ENCODE data around the gene MED15.

Gene MED15

DNA sequence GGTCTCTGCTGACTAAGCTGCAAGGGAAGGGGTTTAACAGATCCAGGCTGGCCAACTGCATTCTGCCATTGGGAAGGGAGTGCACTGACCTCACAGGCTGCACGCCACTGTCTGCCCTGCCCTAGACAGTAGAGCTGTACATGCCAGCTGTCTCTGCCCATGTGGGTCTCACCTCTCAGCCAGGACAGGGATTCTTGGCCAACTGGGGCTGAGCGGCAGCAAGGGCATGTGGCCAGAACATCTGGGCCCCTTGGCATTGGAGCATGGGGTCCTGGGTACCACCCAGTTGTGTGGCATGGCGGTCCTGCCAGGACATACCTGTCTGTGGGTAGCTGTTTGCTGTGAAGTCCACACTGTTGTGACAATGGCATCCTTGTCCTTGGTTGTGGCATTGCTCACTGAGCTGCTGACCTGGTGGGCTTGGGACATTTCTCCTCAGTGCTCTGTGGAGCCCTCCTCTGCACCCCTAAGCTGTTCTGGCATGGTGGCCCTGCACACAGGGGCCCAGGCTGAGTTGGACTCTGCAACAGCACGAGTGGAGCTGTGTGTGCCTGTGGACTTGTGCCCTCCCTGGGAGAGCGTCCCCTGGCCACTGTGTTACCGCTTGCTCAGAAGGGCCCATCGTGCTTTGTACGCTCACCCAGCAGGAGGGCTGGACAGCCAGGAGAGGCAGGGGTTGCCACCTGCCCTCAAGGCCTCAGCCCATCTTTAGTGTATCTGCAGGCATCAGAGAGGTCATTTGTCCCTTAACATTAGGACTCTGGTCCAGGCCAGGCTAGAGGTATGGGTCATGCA is 46.7 kb downstream of the MED15 start:
- DNase-seq, result no peak

DNA sequence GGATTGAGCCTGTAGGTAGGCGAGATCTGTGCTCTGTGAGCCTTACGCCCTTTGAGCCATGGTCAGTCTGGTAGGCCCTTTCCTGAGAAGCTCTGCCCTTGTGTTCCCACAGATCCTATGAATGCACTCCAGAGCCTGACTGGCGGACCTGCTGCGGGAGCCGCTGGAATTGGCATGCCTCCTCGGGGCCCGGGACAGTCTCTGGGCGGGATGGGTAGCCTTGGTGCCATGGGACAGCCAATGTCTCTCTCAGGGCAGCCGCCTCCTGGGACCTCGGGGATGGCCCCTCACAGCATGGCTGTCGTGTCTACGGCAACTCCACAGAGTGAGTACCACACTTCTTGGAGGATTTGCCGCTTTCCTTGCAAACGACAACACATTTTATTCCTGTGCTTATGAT is 47.4 kb downstream of the MED15 start:
- DNase-seq, result no peak

DNA sequence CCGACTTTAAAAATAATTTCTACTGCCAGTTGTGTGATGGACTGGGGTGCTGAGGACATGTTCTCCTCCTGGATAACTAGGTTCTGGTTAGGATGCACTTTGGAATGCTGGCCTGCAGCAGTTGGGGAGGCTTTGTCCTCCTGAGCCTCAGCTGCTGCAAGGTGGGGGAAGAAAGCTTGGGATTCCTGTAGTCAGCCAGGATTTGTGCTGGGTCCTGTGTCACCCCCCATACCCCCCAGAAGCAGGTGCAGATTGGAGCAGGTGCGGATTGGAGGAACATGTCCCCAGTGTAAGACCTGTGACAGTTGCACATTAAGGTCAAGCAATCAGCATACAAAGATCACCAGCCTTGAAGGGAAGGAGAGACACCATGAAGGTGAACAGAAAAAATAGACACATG is 51.1 kb downstream of the MED15 start:
- no peak for DNase-seq

DNA sequence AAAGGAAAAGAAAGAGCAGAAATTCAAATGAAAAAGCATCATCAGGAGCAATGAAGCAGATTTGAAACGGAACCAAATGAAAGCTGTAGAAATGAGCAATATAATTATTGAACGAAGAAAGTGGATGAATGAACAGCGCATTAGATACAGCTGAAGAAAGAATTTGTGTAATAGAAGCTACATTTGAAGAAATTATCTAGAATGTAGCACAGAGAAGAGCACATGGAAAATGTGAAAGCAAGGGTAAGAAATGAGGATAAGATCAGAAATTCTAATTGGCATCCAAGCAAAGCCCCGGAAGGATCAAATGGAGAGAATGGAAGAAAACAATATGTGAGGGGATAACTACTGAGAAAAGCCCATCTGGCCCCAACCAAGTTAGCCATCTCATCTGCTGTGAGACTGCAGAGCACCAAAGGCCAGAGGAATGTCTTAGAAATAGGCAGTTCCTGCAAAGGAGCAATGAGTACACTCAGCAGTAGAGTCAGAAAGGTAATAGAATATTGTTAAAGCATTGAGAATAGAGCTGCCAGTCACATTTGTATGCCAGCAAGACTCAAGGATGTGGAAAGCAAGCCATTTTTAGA is 51.9 kb downstream of the MED15 start:
- DNase-seq, result no peak

DNA sequence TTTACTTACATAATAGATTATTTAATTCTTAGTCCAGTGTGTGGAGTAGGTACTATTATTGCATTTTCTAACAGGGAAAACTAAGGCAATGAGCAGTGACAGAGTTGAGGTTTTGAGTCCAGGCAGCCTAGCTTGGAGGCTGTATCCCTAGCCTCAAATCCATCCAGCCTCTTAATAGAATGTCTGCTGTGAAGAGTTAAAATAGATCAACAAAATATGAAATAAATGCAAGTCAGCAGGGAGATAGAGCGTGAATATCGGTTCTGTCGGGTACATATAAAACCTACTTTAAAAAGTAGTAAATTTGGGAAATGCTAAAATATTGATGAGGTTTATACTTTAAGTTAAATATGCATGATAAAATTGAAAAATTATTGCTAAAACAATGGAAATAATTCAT is 53.3 kb downstream of the MED15 start:
- DNase-seq, result no peak

DNA sequence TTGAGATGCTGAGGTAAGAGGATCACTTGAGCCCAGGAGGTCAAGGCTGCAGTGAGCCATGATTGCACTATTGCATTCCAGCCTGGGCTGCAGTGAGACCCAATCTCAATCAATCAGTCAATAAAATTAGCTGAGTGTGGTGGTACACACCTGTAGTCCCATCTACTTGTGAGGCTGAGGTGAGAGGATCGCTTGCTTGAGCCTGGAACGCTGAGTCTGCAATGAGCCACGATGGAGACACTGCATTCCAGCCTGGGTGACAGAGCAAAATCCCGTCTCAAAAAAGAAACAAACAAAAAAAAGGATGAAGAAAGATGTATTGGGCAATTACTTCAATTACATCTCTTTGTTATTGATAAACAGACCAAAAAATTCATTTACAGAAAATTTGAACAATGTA is 54.5 kb downstream of the MED15 start:
- DNase-seq, result no peak

DNA sequence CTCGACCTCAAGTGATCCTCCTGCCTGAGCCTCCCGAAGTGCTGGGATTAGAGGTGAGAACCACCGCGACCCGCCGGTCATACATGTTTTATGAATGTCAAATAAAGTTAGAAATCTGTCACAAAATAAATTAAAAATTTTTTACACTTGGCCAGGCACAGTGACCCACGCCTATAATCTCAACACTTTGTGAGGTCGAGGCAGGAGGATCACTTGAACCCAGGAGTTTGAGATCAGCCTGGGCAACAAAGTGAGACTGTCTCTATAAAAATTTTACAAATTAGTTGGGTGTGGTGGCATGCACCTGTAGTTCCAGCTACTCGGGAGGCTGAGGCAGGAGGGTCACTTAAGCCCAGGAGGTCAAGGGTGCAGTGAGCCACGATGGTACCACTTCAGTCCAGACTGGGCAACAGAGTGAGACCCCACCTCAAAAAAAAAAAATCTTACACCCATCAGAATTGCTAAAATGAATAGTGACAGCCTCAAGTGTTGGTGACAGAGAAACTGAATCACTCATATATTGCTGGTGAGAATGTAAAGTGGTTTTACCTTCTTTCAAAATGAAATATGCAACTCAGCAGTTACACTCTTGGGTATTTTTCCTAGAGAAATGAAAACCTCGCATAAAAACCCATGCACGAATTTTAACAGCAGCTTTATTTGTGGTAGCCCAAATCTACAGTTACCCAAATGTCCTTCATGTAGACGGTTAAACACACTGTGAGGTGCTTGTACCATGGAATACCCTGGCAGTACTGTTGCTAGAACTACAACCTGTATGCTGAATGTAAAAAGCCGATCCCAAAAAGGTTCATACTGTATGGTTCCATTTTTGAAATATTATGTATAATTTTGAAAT is 55.4 kb downstream of the MED15 start:
- no peak for DNase-seq

DNA sequence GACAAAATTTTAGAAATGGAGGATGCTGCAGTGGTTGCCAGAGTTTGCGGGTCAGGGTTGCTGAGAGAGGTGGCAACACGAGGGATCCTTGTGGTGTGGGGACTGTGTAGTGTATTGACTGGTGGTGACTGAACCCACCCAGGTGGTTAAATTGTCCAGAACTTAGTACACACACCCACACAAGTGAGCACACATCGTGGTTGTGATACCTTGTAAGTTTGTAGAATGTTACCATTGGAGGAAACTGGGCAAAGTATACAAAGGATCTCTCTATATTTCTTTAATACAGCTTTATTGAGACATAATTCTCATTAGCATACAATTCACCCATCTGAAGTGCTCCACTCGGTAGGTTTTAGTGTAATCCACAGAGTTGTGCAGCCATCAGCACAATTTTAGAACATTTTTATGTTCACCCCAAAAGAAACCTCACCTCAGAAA is 56.1 kb downstream of the MED15 start:
- no peak for DNase-seq

DNA sequence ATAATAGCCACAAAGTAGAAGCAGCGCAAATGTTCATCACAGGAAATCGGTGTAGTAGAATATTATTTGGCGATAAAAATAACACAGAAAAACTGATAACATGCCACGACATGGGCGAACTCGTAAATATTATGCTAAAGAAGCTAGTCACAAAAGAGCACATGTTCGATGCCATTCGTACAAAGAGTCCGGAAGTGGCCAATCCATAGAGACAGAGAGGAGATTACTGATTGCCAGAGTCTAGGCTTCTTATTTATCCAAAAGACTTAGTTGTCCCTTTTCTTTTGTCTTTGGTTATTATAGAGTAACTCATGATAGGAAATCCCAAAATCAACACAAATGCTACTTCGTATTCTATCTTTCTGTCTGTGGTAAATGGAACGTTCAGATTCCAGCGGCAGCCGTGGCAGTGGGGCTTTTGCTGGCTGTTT is 56.5 kb downstream of the MED15 start:
- DNase-seq, result no peak

DNA sequence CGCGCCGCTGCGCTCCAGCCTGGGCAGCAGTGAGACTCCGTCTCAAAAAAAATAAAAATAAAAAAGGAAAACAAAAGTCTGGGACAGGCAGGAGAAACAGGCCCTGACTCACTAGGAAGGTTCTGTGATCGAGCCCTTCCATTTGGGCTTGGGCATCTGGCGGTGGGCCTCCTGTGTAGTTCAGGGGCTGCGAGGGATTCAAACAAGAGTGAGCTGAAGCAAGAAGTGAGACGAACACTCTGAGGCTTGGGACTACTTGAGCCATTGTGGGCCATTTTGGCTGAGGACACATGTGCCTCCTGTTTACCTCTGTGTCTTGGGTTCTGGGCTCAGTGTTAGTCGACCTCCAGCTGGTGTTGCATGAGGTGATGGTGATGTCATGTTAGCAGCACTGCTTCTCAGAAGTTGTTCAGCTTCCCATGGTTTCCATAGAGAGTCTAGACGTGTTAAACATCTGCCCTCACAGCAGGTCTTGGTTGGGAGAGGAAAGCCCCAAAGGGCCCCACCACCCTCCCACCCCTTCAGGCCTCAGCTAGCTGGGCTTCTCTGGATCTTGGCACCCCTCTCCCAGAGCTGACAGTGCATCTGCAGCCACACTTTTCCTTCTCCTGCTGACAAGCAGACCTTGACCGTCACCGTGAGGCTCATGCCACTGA is 57.8 kb downstream of the MED15 start:
- no peak for DNase-seq

DNA sequence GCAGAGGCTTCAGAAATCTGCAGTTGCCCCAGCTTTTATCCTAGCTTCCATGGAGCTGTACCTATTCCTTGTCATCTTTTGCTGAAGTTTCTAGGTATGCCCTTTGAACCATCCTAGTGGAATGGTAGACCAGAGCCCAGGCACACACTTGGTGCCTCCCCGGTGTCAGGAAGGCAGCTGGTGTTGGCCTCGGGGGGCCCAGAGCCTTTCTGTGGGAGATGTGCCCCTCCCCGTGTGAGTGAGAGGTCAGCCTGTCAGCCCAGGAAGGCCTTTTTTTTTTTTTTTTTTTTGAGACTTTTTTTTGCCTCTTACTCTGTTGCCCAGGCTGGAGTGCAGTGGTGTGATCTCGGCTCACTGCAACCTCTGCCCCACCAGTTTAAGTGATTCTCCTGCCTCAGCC is 58.4 kb downstream of the MED15 start:
- DNase-seq, result no peak

DNA sequence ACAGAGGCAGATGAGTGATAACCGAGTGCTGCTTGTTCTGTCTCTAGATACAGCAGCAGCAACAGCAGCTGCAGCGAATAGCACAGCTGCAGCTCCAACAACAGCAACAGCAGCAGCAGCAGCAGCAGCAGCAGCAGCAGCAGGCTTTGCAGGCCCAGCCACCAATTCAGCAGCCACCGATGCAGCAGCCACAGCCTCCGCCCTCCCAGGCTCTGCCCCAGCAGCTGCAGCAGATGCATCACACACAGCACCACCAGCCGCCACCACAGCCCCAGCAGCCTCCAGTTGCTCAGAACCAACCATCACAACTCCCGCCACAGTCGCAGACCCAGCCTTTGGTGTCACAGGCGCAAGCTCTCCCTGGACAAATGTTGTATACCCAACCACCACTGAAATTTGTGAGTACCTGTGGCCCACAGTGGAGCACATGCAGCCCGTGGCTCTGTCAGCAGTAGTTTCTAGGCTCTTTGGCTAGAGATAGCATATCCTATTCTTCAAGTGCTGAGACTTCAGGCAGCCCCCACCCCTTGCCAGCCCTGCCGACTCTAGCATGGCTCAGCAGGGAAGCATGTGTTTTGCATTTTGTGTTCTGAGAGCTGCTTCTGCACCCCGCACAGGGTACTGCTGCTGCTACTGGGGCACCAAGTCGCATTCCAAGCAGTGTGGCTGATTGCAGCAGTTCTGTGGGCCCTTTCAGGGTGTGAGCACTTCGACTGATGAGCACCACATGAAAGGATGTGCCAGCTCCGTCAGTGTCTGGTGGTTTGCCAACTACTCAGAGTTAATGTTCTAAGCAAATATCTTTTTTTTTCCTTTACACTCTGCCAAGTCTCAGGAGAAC is 59.2 kb downstream of the MED15 start:
- DNase-seq, result no peak

DNA sequence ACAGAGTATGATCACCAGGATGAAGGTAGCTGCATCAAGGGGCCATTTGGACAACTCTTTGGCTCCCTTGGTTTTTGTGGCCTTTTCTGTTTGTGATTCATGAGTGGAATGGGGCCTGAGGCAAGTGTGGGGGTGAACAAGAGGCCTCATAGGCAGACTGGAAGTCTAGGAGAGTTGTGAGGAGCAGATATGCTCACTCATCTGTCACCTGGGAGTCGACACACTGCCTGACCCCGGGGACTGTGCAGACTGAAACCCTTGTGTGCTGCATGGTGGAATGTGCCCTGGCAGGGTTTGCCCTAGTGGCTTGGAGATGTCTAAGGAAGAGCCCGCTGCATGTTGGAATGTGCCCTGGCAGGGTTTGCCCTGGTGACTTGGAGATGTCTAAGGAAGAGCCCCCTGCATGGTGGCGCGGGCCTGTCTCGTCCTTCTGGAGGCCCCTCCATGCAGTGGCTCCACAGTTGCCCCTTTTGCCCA is 60.0 kb downstream of the MED15 start:
- DNase-seq, result no peak

DNA sequence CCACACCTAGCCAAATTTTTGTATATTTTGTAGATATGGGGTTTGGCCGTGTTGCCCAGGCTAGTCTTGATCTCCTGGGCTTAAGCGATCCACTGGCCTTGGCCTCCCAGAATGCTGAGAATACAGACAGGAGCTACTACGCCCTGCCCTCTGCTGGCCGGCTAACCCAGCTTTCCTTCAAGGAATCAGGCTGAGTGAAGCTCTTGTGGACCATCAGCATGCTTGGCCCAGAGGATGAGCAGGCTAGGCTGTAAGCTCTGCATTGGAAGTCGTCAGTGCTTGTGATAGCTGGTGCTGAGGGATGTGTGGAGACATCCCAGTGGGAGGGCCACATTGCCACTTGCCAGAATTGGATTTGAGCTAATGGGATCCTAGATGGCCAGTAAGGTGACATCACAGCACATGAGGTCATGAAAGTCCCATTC is 60.6 kb downstream of the MED15 start:
- no peak for DNase-seq

DNA sequence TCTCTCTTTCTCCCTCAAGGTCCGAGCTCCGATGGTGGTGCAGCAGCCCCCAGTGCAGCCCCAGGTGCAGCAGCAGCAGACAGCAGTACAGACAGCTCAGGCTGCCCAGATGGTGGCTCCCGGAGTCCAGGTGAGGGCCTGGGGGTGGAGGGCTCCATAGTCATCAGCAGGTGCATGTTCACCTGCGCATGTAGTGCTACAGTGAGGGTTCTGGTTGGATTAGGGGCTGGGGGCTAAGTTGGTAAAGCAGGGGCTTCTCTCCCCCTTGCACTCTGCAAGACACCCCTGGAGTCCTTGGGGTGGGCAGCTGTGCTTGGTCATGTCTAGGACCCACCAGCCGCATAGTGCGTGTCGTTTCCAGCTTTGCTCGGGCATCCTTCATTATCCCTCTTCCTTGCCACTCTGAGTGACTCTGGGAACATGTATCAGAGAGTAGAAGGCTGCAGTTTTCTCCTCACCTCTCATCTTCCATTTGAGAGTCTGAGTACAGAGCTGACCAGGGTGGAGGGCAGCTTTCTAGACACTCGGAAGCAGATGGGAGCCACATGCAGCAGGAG is 61.2 kb downstream of the MED15 start:
- DNase-seq, result no peak

DNA sequence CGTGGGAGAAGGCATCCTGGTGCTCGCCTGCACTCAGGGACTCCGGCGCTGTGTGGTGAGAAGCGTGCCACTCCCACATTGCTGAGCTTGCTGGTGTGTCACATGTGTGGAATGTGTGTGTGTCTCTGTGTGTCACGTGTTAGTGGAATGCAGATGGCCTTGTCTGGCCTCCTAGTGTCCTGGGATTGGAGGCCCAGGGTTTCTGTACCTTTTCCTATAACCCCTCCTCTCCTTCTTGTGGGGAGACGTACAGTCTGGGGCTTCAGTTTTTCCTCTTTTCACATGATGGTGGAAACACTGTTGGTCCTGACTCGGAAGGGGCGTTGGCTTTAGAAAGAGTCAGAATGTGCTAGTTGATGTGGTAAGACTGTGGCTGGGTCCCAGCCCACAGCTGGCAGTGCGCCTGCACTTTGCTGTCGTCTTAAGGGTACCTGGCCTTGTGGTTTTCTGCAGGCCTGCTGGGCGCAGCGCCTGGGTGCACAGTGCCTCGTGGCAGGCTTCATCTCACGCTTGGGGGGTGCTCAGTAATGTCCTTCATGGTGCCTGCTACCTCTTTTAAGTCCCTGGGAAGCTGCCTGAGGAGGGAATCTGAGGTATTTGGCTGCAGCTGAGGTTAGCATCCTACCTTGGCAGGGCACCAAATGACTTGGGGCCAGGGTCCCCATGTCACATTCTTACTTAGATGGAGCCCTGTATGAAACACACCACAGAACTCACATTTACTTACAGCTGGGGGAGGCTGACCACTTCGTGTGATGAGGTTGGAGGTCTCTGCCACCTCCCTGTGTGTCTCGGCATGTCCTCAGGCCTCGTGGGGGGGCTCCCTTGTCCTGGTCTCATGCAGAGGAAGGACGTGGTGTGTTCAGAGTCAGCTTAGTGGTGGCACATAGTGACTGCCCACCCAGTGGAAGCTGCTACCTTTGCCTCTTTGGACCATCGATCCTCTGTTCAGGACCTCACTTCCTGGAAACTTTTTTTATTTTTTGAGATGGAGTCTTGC is 61.9 kb downstream of the MED15 start:
- DNase-seq, result no peak

DNA sequence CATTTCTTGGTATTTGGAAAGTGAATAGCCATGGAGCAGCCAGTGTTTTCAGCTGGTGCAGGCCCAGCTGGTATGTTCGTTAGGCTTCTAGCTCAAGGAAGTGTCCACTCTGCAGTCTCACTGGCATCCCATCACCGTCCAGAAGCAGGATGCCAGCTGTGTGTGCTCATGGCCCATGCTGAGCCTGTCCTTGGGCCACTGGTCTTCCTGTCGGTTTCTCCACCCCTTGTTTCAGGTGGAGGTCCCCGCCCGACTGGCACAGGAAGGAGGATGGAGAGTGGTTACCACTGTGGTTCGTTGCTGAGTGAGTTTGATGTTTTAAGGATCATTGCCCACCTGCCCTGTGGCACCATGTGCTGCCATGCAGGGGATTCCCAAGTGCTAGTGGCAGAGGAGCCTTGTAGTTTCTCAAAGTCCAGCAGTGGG is 63.7 kb downstream of the MED15 start:
- no peak for DNase-seq

DNA sequence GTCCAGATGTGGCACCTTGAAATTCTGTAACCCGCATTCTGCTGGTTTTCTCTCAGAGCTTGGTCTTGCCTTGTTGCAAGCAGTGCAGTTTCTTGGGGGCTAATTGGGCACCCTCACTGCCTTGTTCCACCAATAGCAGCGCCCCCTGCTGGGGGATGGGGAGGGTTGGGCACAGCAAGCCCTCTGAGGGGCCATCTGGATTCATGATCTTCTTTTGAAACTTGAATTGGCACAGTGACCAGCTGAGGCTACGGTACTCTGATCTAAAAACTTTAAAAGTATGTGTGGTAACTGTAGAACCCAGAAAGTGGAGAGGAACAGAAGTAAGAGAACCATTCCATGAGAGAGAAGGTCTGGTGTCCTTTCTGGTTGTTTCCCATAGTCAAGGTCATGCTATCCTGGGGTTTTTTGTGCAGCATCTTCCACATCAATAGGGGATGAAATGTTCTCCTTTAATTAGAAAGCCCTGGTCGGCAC is 64.2 kb downstream of the MED15 start:
- DNase-seq, result no peak

DNA sequence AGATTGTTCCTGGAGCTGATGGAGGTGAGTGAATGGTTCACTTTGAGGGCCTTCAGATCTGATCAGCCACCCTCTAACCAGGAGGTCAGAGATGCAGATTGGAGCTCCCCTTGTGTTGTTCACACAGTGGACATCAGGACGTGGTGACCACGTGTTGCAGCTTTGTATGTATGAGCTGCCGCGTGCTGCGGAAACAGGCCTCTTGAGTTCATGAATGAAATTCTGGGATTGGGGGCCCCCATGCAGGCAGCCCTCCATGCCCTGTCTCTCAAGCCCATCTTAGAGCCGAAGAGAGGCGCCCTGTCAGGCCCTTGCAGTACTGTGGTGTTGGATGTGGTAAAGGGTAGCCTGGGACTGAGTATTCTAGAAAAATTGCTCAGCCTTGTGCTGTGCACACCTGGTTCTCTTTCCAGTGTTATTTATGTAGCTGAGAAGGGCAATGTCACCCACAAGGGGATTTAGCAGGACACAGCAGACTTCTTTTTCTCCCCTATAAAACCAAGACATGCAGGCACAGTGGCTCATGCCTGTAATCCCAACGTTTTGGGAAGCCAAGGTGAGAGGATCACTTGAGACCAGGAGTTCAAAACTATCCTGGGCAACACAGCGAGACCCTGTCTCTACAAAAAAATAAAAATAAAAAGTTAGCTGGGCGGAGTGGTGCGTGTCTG is 64.9 kb downstream of the MED15 start:
- DNase-seq, result no peak
